Adrenal gland (tissue), 12 donors: ENCODE measurements around the gene CLIC4. TPM values are rescaled to one million over a fixed set of nuclear protein-coding genes. Genes with fewer than 3 reads are reported as not detected.

ENCODE experiments used
- DNase-seq, 7 donors: peaks; one replicate each; pipeline ENCODE4 v3.0.0-alpha.2; 2019 to 2020
- H3K27ac ChIP-seq, 5 donors: fragments of 200-600 bp; sonication (generic) in 4 of 5; 1 replicate in 3 of 5; 2 replicates in 2 of 5; pipeline versions ENCODE4 v1.5.1 to v1.8.0; 2016 to 2020; ENCODE audit warnings: mild to moderate bottlenecking in 1 of 5
- H3K27me3 ChIP-seq: fragments of 200-600 bp; 2 replicates; pipeline ENCODE4 v1.8.0; 2021
- H3K36me3 ChIP-seq, 2 donors: fragments of 200-600 bp; replicated peaks in 1 of 2; 1 replicate in 1 of 2; 2 replicates in 1 of 2; pipeline versions ENCODE4 v1.5.1 to v1.8.0; 2018 to 2022
- H3K4me1 ChIP-seq, 2 donors: fragments of 200-600 bp; replicated peaks in 1 of 2; 1 replicate in 1 of 2; 2 replicates in 1 of 2; pipeline versions ENCODE4 v1.5.1 to v1.8.0; 2018 to 2021
- H3K4me3 ChIP-seq, 4 donors: fragments of 200-600 bp; sonication (generic) in 3 of 4; one replicate each; pipeline ENCODE4 v1.5.1; 2016 to 2018
- H3K9me3 ChIP-seq, 3 donors: fragments of 200-600 bp; sonication (generic) in 1 of 3; replicated peaks in 1 of 3; 1 replicate in 2 of 3; 2 replicates in 1 of 3; pipeline versions ENCODE4 v1.5.1 to v1.8.0; 2016 to 2021
- POLR2A ChIP-seq, 2 donors: fragments of 450-650 bp; IDR thresholded peaks; one replicate each; pipeline ENCODE4 v1.6.1; 2017; ENCODE audit warnings: antibody characterized with exemption in 2 of 2, mild to moderate bottlenecking in 2 of 2, moderate library complexity in 1 of 2
- WGBS, 4 donors: extraction: QIAGEN DNeasy Blood & Tissue Kit in 2 of 4; methylation state at CpG; one replicate each; pipeline versions ENCODE4 v1.1.5 to v1.1.7; 2013 to 2017; 5-methylcytosine and 5-hydroxymethylcytosine counted together
- intact Hi-C, 2 donors: fragments of 100-400 bp; cut with DNase I; formaldehyde crosslinking; loops; one replicate each; pipeline versions ENCODE4 v1.14.1 to v1.15.0; 2022 to 2023
- polyA plus RNA-seq, 3 donors: library from polyadenylated mRNA; stranded (reverse); fragments of 200-250 nt in 2 of 3; fragments of 350-450 nt in 1 of 3; fragmentation: Illumina TruSeq in 1 of 3; extraction: RNeasy Lipid Tissue Mini Kit (QIAGEN cat#74804) in 1 of 3; gene quantifications; one replicate each; pipeline ENCODE4 v1.2.3, GENCODE V29; 2013 to 2014
- total RNA-seq, 9 donors: library from RNA; depleted of rRNA in 4 of 9; stranded (reverse); fragments of >200 nt in 4 of 9; fragments of 120-200 nt in 1 of 9; fragmentation: NEBNext Ultra II Directional in 1 of 9; extraction: Animal tissue kit (Norgen Biotek cat#: 25700) in 1 of 9; gene quantifications; one replicate each; pipeline versions ENCODE4 v1.1.0 to v1.2.4, GENCODE V29; 2013 to 2023
- TF ChIP-seq, protein P1 (sequence below), 6 experiments: fragments of 450-650 bp in 4 of 6; fragments of 200-600 bp in 2 of 6; sonication (generic) in 1 of 6; IDR thresholded peaks; 1 replicate in 5 of 6; 2 replicates in 1 of 6; pipeline versions ENCODE4 v1.5.1 to v1.8.0; 2016 to 2021; ENCODE audit warnings: antibody characterized with exemption in 6 of 6, mild to moderate bottlenecking in 2 of 6, moderate library complexity in 1 of 6
- donor health status: healthy with polysubstance abuse.
- donor health status: Bipolar disorder and iron deficiency.
- donor health status: DM: yes; HTN: yes; CAD: no.
- donor health status: DM: no; HTN: no; CAD: no.
- donor health status: DM: no; HTN: no; CAD: no.
- donor health status: DM: yes; HTN: yes; CAD: no.

CLIC4 gene
- total and polyA plus RNA-seq, 12 donors, result 26.8 to 166 (median 107) TPM

DNA sequence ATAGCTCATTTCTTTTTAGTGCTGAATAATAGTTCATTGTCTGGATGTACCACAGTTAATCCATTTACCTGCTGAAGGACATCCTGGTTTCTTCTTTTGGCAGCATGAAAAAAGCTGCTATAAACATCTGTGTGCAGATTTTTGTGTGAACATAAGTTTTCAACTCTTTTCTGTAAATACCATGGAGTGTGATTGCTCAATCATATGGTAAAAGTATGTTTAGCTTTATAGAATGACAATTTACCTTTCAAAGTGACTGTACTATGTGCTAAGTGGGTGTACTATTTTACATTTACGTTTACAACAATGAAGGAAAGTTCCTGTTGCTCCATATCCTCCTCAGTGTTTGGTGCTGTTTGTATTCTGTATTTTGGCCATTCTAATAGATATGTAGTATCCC lies 135.8 kb downstream of the CLIC4 start:
- no peak for DNase-seq
- intact Hi-C loops, result no loop called here
- no peaks in the 10 kb centered on the region for H3K9me3 ChIP-seq
- H3K36me3 ChIP-seq, result no peaks in the 10 kb centered on the region
- 25 to 60% (median 30%) methylated on average over 1 of the region's 1 CpG for WGBS, 4 donors
- no peaks in the 10 kb centered on the region for H3K4me1 ChIP-seq
- no peak overlapping the region for H3K4me3 ChIP-seq
- H3K27ac ChIP-seq, result no peak overlapping the region
- TF ChIP-seq, protein P1, sequence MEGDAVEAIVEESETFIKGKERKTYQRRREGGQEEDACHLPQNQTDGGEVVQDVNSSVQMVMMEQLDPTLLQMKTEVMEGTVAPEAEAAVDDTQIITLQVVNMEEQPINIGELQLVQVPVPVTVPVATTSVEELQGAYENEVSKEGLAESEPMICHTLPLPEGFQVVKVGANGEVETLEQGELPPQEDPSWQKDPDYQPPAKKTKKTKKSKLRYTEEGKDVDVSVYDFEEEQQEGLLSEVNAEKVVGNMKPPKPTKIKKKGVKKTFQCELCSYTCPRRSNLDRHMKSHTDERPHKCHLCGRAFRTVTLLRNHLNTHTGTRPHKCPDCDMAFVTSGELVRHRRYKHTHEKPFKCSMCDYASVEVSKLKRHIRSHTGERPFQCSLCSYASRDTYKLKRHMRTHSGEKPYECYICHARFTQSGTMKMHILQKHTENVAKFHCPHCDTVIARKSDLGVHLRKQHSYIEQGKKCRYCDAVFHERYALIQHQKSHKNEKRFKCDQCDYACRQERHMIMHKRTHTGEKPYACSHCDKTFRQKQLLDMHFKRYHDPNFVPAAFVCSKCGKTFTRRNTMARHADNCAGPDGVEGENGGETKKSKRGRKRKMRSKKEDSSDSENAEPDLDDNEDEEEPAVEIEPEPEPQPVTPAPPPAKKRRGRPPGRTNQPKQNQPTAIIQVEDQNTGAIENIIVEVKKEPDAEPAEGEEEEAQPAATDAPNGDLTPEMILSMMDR (IDR thresholded peaks at IDR 0.05), result no peak
- TF ChIP-seq POLR2A (IDR thresholded peaks at IDR 0.05), result no peak
- peaks cover 13% of the 10 kb centered on the region for H3K27me3 ChIP-seq

GRCh38 chr1:24884751-24885150 lies 139.5 kb downstream of the CLIC4 start:
- Histone ChIP-seq H3K4me1 (no peaks in the 10 kb centered on the region), H3K27me3 (peaks cover 6% of the 10 kb centered on the region), H3K27ac (no peak overlapping the region), H3K36me3 (no peaks in the 10 kb centered on the region), H3K9me3 (no peaks in the 10 kb centered on the region), H3K4me3 (no peak overlapping the region)
- intact Hi-C loops, result no loop called here
- no peak for DNase-seq
- TF ChIP-seq POLR2A (IDR thresholded peaks at IDR 0.05), result no peak

- peak in 1 of 7 donors; percentile 0 for DNase-seq
Measured at GRCh38 chr1:24886241-24886640, 141.0 kb downstream of the CLIC4 start.

GRCh38 chr1:24888061-24888970 lies 143.1 kb downstream of the CLIC4 start:
- intact Hi-C loops, result no loop called here
- no peak overlapping the region for H3K4me3 ChIP-seq

More at GRCh38 chr1:24886241-24886640, 141.0 kb downstream of the CLIC4 start:
- H3K4me1 ChIP-seq, result no peaks in the 10 kb centered on the region
- no peak overlapping the region for H3K4me3 ChIP-seq
- H3K27me3 ChIP-seq, result peaks cover 6% of the 10 kb centered on the region
- WGBS, 4 donors, result 69 to 100% (median 82%) methylated on average over 1 of the region's 1 CpG
- H3K9me3 ChIP-seq, result no peaks in the 10 kb centered on the region
- intact Hi-C loops, result no loop called here
- no peak overlapping the region for H3K27ac ChIP-seq
- TF ChIP-seq, protein P1 (IDR thresholded peaks at IDR 0.05), result no peak
- TF ChIP-seq POLR2A (IDR thresholded peaks at IDR 0.05), result no peak
- no peaks in the 10 kb centered on the region for H3K36me3 ChIP-seq

DNA sequence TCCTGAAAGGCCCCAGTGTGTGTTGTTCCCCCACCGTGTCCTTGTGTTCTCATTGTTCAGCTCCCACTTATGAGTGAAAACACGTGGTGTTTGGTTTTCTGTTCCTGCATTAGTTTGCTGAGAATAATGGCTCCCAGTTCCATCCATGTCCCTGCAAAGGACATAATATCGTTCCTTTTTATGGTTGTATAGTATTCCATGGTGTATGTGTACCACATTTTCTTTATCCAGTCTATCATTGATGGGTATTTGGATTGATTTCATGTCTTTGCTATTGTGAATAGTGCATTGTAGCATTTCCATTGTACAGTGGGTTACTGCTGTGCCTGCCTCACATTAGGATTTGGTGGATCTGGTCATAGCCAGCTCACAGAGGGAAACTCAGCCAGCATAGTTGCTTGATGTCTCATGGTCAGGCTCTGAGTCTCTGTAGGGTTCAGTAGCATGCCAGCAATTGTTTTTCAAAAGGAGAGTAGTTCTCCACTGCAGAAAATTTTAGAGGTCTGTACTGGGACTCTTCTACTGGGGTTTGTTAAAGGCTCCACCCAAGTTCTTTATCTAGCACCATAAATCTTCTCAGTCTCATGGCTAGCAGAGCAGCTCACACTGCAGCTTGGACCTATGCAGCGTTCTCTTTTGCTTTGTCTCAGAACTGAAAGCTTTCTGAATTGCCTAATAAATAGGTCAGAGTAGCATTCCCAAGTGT lies 143.9 kb downstream of the CLIC4 start:
- intact Hi-C loops, result no loop called here
- Histone ChIP-seq H3K36me3 (no peaks in the 10 kb centered on the region), H3K27ac (no peak overlapping the region), H3K27me3 (peaks cover 6% of the 10 kb centered on the region), H3K4me3 (no peak overlapping the region), H3K4me1 (no peaks in the 10 kb centered on the region), H3K9me3 (no peaks in the 10 kb centered on the region)
- peak in 1 of 7 donors; percentile 21 for DNase-seq
- TF ChIP-seq, protein P1 (IDR thresholded peaks at IDR 0.05), result no peak
- no peak for TF ChIP-seq POLR2A (IDR thresholded peaks at IDR 0.05)
- 66 to 75% (median 70%) methylated on average over 4 of the region's 4 CpGs for WGBS, 4 donors

More at GRCh38 chr1:24888061-24888970, 143.1 kb downstream of the CLIC4 start:
- 85 to 93% (median 87%) methylated on average over 9 of the region's 9 CpGs for WGBS, 4 donors
- no peaks in the 10 kb centered on the region for H3K9me3 ChIP-seq
- no peaks in the 10 kb centered on the region for H3K4me1 ChIP-seq
- no peak for TF ChIP-seq POLR2A (IDR thresholded peaks at IDR 0.05)
- H3K36me3 ChIP-seq, result no peaks in the 10 kb centered on the region
- peak in 2 of 7 donors; percentile 3 to 33 for DNase-seq
- H3K27ac ChIP-seq, result no peak overlapping the region
- peaks cover 6% of the 10 kb centered on the region for H3K27me3 ChIP-seq
